AG09309 (cell line): ENCODE data around the gene ZNF608.

ENCODE experiments used
- DNase-seq: peaks from one replicate; pipeline ENCODE4 v3.0.0-alpha.2; 2010; ENCODE audit warnings: low read depth
- H3K4me3 ChIP-seq: 2 replicates; pipeline ENCODE4 v1.5.1; 2011; ENCODE audit warnings: mild to moderate bottlenecking, low read depth, low read length, moderate library complexity; ENCODE audit not compliant: control insufficient read depth
- CTCF ChIP-seq: IDR thresholded peaks from 2 replicates; pipeline ENCODE4 v1.5.1; 2011; ENCODE audit warnings: mild to moderate bottlenecking, low read depth, low read length, inconsistent platforms; ENCODE audit not compliant: insufficient read depth, control insufficient read depth; ENCODE audit errors: missing control alignments

ZNF608 gene

GRCh38 chr5:124754206-124754927, 7.9 kb upstream of the ZNF608 start:
- no peak for TF ChIP-seq CTCF
- no peak for DNase-seq
- no peak overlapping the region for H3K4me3 ChIP-seq

GRCh38 chr5:124752854-124753720, 6.6 kb upstream of the ZNF608 start:
- TF ChIP-seq CTCF: no peak
- DNase-seq: no peak
- H3K4me3 ChIP-seq: no peak overlapping the region

- TF ChIP-seq CTCF: no peak
- no peak for DNase-seq
- H3K4me3 ChIP-seq: no peak overlapping the region
These were observed 4.6 kb upstream of the ZNF608 start for GRCh38 chr5:124751031-124751430.

GRCh38 chr5:124748687-124749594, 2.5 kb upstream of the ZNF608 start:
- no peak for TF ChIP-seq CTCF
- H3K4me3 ChIP-seq: peak overlapping the region; percentile 42
- DNase-seq: no peak

GRCh38 chr5:124747791-124748686, 1.6 kb upstream of the ZNF608 start:
- H3K4me3 ChIP-seq: peak overlapping the region; percentile 42
- DNase-seq: no peak

More at GRCh38 chr5:124747791-124748686, 1.6 kb upstream of the ZNF608 start:
- no peak for TF ChIP-seq CTCF
